ENCODE data around the gene C2orf72.

DNA sequence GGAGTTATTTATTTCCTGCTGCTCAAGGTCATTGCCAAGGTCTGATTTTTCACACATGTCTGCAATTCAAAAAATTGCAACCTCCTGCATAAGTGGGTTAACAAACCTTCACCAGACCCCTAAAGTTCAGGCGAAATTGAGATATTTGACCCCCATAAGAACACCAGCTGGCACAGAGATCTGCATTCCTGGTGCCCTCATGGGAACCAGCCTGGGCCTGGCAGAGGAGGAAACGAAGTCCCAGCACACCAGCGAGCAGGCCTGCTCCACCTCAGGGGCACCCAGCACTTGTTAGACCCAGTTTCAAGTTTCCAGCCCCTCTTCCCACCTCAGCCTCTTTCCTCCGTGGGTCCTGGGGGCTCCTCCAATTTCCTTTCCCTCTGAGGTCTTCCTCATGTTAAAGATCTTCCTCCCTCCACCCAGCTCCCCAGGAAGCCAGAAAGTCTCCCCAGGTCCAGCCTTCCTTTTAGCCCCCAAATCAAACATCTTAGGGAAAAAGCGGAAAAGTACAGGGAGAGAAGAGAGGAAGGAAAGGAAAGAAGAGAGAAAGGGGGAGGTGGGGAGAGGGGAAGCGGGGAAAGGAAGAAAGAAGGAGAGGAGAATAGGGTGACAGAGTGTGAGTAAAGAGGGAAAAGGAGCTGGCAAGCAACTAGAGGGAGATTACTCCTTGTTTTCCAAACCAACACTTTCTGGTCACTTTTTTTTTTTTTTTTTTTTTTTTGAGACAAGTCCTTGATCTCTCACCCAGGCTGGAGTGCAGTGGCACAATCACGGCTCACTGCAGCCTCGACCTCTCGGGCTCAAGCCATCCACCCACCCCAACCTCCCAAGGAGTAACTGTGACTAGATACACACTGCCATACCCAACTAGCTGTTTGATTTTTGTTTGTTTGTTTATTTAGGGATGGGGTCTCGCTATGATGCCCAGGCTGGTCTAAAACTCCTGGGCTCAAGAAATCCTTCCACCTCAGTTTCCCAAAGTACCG, 3.9 kb upstream of the C2orf72 start:
- TF ChIP-seq POLR2A (IDR thresholded peaks at IDR 0.05; ENCODE audit: extremely low read depth, insufficient read length) (no peak), MYC (IDR thresholded peaks at IDR 0.05; ENCODE audit: low read depth, low read length) (no peak), MAX (IDR thresholded peaks at IDR 0.05; ENCODE audit: low read depth, low read length) (no peak)
- TF ChIP-seq, protein P1, sequence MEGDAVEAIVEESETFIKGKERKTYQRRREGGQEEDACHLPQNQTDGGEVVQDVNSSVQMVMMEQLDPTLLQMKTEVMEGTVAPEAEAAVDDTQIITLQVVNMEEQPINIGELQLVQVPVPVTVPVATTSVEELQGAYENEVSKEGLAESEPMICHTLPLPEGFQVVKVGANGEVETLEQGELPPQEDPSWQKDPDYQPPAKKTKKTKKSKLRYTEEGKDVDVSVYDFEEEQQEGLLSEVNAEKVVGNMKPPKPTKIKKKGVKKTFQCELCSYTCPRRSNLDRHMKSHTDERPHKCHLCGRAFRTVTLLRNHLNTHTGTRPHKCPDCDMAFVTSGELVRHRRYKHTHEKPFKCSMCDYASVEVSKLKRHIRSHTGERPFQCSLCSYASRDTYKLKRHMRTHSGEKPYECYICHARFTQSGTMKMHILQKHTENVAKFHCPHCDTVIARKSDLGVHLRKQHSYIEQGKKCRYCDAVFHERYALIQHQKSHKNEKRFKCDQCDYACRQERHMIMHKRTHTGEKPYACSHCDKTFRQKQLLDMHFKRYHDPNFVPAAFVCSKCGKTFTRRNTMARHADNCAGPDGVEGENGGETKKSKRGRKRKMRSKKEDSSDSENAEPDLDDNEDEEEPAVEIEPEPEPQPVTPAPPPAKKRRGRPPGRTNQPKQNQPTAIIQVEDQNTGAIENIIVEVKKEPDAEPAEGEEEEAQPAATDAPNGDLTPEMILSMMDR (IDR thresholded peaks at IDR 0.05; ENCODE audit: low read depth, low read length) = no peak

Measured in NB4 (cell line).